CD4-positive, alpha-beta memory T cell (primary cell): ENCODE results near the gene PPIL1. TPM values are rescaled to one million over a fixed set of nuclear protein-coding genes. Genes with fewer than 3 reads are reported as not detected.

Source experiments
- CTCF ChIA-PET: fragments of 350-600 bp; sonication (Branson Sonifier 250); formaldehyde crosslinking; loops from one replicate; lab custom pipeline; 2021; ENCODE audit warnings: inconsistent platforms; ENCODE audit not compliant: partially characterized antibody; lab: Charles Lee
- POLR2A ChIA-PET: fragments of 350-600 bp; sonication (Branson Sonifier 250); formaldehyde crosslinking; loops from one replicate; lab custom pipeline; 2021; ENCODE audit not compliant: partially characterized antibody; lab: Charles Lee
- DNase-seq, 5 donors: peaks; one replicate each; pipeline versions ENCODE4 v3.0.0 to v3.0.0-alpha.2; 2020 to 2022; ENCODE audit warnings: mixed read lengths in 1 of 5
- H3K27ac ChIP-seq: one replicate; pipeline ENCODE4 v1.7.0; 2013; ENCODE audit warnings: low read depth, low read length
- H3K27me3 ChIP-seq: 2 replicates; pipeline ENCODE4 v1.7.0; 2013; ENCODE audit warnings: mild to moderate bottlenecking, low read length, moderate library complexity; ENCODE audit not compliant: insufficient read depth
- H3K36me3 ChIP-seq: 2 replicates; pipeline ENCODE4 v1.7.0; 2013; ENCODE audit warnings: mild to moderate bottlenecking, low read length, moderate library complexity; ENCODE audit not compliant: insufficient read depth
- H3K4me1 ChIP-seq: 2 replicates; pipeline ENCODE4 v1.7.0; 2013; ENCODE audit warnings: mild to moderate bottlenecking, low read length, moderate library complexity; ENCODE audit not compliant: insufficient read depth
- H3K4me3 ChIP-seq, 2 donors: one replicate each; pipeline ENCODE4 v1.7.0; 2013; ENCODE audit warnings: low read length in 2 of 2, mild to moderate bottlenecking in 1 of 2
- H3K9me3 ChIP-seq, 2 donors: one replicate each; pipeline ENCODE4 v1.7.0; 2013; ENCODE audit warnings: low read length in 2 of 2, control low read depth in 1 of 2; ENCODE audit not compliant: control insufficient read depth in 1 of 2
- H3K27ac Mint-ChIP-seq, 7 donors: one replicate each; pipeline ENCODE4 v1.8.0; 2020 to 2021; ENCODE audit warnings: mixed read lengths in 7 of 7, mild to moderate bottlenecking in 6 of 7, inconsistent platforms in 3 of 7, moderate library complexity in 3 of 7
- H3K27me3 Mint-ChIP-seq, 2 donors: one replicate each; pipeline ENCODE4 v1.8.0; 2020 to 2021; ENCODE audit warnings: mixed read lengths in 2 of 2
- H3K36me3 Mint-ChIP-seq, 2 donors: one replicate each; pipeline ENCODE4 v1.8.0; 2020 to 2021; ENCODE audit warnings: mixed read lengths in 2 of 2, inconsistent platforms in 1 of 2, mild to moderate bottlenecking in 1 of 2
- H3K4me1 Mint-ChIP-seq, 4 donors: one replicate each; pipeline ENCODE4 v1.8.0; 2020 to 2021; ENCODE audit warnings: mixed read lengths in 4 of 4, mild to moderate bottlenecking in 1 of 4
- H3K4me3 Mint-ChIP-seq, 8 donors: one replicate each; pipeline ENCODE4 v1.8.0; 2020 to 2021; ENCODE audit warnings: mixed read lengths in 8 of 8, mild to moderate bottlenecking in 7 of 8, moderate library complexity in 6 of 8, inconsistent platforms in 3 of 8
- H3K9me3 Mint-ChIP-seq, 8 donors: one replicate each; pipeline ENCODE4 v1.8.0; 2020 to 2021; ENCODE audit warnings: mixed read lengths in 8 of 8, mild to moderate bottlenecking in 5 of 8, inconsistent platforms in 3 of 8, moderate library complexity in 1 of 8
- intact Hi-C: fragments of 100-400 bp; cut with micrococcal nuclease; formaldehyde crosslinking; loops from one replicate; pipeline ENCODE4 v1.15.1; 2023
- polyA plus RNA-seq, 2 donors: library from polyadenylated mRNA; unstranded; fragments of 300-500 nt; fragmentation: Illumina TruSeq; gene quantifications; one replicate each; pipeline ENCODE4 v1.2.3, GENCODE V29; 2021
- total RNA-seq, 2 experiments: library from RNA; stranded (reverse); gene quantifications; one replicate each; pipeline ENCODE4 v1.2.3, GENCODE V29; 2021

PPIL1 gene
- total and polyA plus RNA-seq, 4 experiments from 2014 or later = 8.4 to 19.7 (median 13.9) TPM

DNA sequence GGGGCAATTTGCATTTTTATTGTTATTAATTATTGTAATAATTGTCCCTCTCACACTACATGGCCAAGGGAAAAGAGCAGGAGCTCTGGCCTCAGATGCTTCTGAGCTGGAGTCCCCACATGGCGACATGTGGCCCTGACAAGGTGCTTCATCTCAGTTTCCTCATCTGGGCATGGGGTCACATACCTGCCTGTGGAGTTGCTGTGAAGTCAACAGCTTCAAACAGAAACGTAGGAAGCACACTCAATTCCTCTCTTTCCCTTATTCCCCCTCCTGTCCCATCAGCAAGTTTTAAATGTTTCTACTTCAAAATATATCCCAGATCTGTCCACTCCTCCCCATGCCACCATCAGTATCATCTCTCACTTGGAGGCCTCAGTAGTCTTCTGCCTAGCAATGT lies 44.0 kb downstream of the PPIL1 start:
- Mint-ChIP-seq H3K9me3 (no peaks in the 10 kb centered on the region), H3K36me3 (no peaks in the 10 kb centered on the region), H3K4me1 (peaks cover 0 to 7% (median 4%) of the 10 kb centered on the region in 4 donors), H3K27me3 (peaks cover 0 to 4% of the 10 kb centered on the region in 2 donors), H3K4me3 (no peak overlapping the region), H3K27ac (no peak overlapping the region)
- H3K4me1 ChIP-seq = no peaks in the 10 kb centered on the region
- H3K27me3 ChIP-seq = no peaks in the 10 kb centered on the region
- ChIA-PET CTCF (interaction anchor here (1.0 kb wide), 1 partner anchor 17 kb away, joined by 3 read pairs; no protein-coding TSS in a partner anchor), POLR2A (no interaction called here)
- H3K9me3 ChIP-seq = no peaks in the 10 kb centered on the region
- intact Hi-C loops = no loop called here
- H3K4me3 ChIP-seq = no peak overlapping the region
- no peak for DNase-seq
- no peak overlapping the region for H3K27ac ChIP-seq
- no peaks in the 10 kb centered on the region for H3K36me3 ChIP-seq

DNA sequence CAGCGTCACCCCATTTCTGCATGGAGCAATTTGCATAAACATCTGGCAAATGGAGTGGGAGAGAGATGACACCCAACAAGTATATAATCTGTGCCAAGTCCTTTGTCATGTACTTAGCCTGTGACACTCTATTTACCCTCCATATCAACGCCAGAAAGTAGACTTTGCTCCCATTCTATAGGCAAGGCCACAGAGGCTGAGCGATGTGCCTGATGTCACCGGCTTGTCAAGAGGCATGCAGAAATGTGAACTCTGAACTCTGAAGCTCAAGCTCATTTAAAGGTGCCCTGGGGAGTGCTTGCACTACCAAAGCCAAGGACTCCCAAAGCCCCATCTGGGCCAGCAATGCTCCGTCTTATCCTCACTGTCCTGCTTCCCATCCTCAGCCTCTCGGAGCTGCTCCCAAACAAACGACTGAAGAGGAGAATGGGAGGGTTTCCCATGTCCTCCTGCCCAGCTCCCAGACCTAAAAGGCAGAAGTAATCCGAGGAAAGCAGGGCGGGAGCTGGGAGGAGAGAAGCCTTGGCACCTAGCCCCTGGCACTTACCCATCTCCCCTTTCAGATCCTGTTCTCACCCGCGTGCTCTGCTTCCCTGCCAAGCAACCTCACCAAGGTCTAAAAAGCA lies 44.6 kb downstream of the PPIL1 start:
- Mint-ChIP-seq H3K27ac (no peak overlapping the region), H3K27me3 (peaks cover 0 to 4% of the 10 kb centered on the region in 2 donors), H3K9me3 (no peaks in the 10 kb centered on the region), H3K4me3 (no peak overlapping the region), H3K36me3 (no peaks in the 10 kb centered on the region), H3K4me1 (peaks cover 0 to 7% (median 4%) of the 10 kb centered on the region in 4 donors)
- Histone ChIP-seq H3K27ac (no peak overlapping the region), H3K9me3 (no peaks in the 10 kb centered on the region), H3K27me3 (no peaks in the 10 kb centered on the region), H3K36me3 (no peaks in the 10 kb centered on the region), H3K4me1 (no peaks in the 10 kb centered on the region), H3K4me3 (no peak overlapping the region)
- DNase-seq = no peak
- ChIA-PET POLR2A (interaction anchor here (0.6 kb wide), 1 partner anchor 106 kb away, joined by 3 read pairs; no protein-coding TSS in a partner anchor), CTCF (interaction anchor here (1.0 kb wide), 1 partner anchor 18 kb away, joined by 3 read pairs; no protein-coding TSS in a partner anchor)
- intact Hi-C loops = no loop called here

DNA sequence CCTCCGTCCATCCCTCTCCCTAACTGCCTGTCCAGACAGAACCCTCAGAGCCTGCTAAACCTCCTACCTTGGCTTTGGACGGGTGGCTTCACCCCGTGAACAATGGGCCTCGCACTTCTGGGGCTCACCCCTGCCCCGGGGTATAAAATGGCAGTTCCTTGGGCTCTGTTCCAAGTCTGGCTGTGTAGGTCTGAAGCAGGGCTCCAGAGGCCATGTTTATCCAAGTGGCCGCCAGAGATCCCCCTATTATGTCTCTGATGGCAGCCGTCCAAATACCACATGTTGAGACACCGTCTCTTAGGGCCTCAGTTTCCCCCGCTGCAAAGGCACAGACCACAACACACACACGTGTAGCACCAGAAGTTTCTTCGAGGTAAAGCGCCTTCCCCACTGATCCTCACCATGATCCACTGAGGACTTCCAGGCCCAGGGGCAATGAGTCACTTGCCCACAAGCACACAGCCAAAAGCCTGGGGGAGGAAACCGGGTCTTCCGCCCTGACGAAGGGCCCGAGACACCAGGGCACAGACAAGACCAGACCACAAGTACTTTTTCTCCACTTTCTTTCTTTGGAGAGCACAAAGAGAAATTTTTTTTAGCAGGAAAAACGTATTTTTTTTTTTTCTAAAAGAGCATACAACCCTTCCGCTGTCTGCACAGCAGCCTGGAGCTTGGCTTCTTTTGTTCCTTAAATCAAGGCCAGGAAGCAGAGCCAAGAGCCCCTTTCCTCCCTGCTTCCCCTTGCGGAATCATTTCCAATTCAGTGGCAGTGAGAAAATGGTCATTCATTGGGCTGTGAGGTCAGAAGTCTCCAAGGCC lies 47.1 kb downstream of the PPIL1 start:
- Mint-ChIP-seq H3K36me3 (no peaks in the 10 kb centered on the region), H3K4me3 (peak overlapping the region in 1 of 8 donors; percentile 34), H3K4me1 (peaks cover 0 to 7% (median 4%) of the 10 kb centered on the region in 4 donors), H3K27ac (peak overlapping the region in 1 of 7 donors; percentile 17), H3K27me3 (peaks cover 0 to 4% of the 10 kb centered on the region in 2 donors), H3K9me3 (no peaks in the 10 kb centered on the region)
- Histone ChIP-seq H3K36me3 (no peaks in the 10 kb centered on the region), H3K27ac (no peak overlapping the region), H3K27me3 (no peaks in the 10 kb centered on the region), H3K4me3 (no peak overlapping the region), H3K9me3 (no peaks in the 10 kb centered on the region), H3K4me1 (no peaks in the 10 kb centered on the region)
- DNase-seq = no peak
- ChIA-PET POLR2A (no interaction called here), CTCF (no interaction called here)
- intact Hi-C loops = no loop called here

DNA sequence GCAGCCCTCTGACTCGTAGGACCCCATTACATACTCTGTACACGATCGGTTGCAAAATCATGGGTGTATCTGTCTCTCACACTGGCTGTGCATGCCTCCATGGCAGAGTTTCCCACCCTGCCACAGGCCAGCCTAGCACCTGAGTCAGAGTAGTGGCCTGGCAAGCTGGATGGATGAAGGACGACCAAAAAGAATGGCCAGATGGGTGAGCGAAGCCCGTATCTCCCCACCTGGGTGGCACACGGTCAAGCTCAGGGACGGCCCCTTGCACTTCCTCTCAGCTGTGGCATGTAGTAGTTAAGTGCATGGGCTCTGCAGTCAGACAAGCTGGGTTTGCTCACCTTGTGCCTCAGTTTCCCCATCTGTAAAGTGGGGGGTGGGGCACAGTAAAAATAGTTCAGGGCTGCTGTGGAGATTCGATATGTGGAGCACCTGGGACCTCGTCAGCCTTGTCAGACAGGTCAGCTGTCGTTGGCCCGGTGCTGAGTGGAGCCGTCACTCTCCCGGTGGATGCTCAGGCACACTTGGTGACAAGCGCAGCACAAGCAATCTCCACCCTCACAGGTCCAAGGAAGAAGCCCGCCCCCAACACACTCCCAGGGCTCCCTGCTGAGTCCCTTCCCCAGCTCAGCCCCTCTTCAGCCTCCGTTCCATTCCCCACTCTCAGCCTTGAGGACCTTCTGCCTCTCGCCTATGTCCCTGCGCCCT lies 47.9 kb downstream of the PPIL1 start:
- DNase-seq = no peak
- H3K9me3 Mint-ChIP-seq = no peaks in the 10 kb centered on the region
- peaks cover 0 to 7% (median 4%) of the 10 kb centered on the region in 4 donors for H3K4me1 Mint-ChIP-seq
- Histone ChIP-seq H3K36me3 (no peaks in the 10 kb centered on the region), H3K4me1 (no peaks in the 10 kb centered on the region), H3K9me3 (no peaks in the 10 kb centered on the region), H3K27ac (no peak overlapping the region), H3K27me3 (no peaks in the 10 kb centered on the region), H3K4me3 (no peak overlapping the region)
- H3K36me3 Mint-ChIP-seq = no peaks in the 10 kb centered on the region
- intact Hi-C loops = no loop called here
- POLR2A ChIA-PET = no interaction called here
- CTCF ChIA-PET = no interaction called here
- H3K4me3 Mint-ChIP-seq = no peak overlapping the region
- peak overlapping the region in 2 of 7 donors; percentile 17 to 80 for H3K27ac Mint-ChIP-seq
- peaks cover 0 to 4% of the 10 kb centered on the region in 2 donors for H3K27me3 Mint-ChIP-seq

DNA sequence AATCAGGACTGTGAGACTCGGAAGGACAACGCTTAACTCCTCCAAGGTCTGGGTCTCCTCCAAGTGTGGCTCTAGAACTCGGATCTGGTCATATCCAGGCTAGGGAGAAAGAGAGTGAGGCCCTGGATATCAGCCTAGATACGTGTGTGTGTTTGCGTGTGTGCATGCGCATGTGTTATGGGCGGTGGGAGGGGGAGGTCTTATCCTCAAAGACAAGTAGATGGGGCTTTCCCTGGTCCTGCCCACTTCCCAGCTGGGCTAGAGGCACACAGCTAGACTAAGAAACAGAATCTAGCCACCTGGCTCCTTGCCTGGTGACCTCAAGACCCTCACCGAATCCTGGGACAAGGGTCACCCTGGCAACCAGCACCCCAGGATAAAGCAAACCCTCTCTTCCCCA lies 48.6 kb downstream of the PPIL1 start:
- peak overlapping the region in 1 of 7 donors; percentile 80 for H3K27ac Mint-ChIP-seq
- H3K36me3 Mint-ChIP-seq = no peaks in the 10 kb centered on the region
- no peak overlapping the region for H3K4me3 ChIP-seq
- H3K27me3 Mint-ChIP-seq = peaks cover under 1 to 4% of the 10 kb centered on the region in 2 donors
- ChIA-PET CTCF (no interaction called here), POLR2A (no interaction called here)
- no peak for DNase-seq
- no peaks in the 10 kb centered on the region for H3K9me3 Mint-ChIP-seq
- H3K27ac ChIP-seq = no peak overlapping the region
- no peak overlapping the region for H3K4me3 Mint-ChIP-seq
- intact Hi-C loops = no loop called here
- H3K9me3 ChIP-seq = no peaks in the 10 kb centered on the region
- H3K36me3 ChIP-seq = no peaks in the 10 kb centered on the region
- H3K4me1 Mint-ChIP-seq = peaks cover 0 to 7% (median 4%) of the 10 kb centered on the region in 4 donors
- no peaks in the 10 kb centered on the region for H3K4me1 ChIP-seq
- H3K27me3 ChIP-seq = no peaks in the 10 kb centered on the region

DNA sequence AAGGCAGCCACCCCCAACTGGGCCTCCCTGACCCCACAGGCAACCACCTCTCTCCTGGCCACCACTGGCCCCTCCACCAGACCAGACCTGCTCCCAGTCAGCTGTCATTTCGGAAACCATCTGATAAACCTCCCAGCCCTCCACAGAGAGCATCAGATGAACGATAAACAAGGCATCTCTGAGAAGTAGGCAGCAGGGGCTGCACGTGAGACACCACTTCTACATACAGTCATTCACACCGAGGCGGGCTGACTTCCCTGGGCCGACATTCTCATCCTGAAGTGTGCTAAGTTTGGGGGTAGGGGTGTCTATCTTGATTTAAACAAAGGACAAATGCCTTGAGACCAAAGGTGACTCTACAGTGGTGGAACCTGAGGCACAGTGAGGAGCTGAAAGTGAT lies 49.2 kb downstream of the PPIL1 start:
- peaks cover 0 to 7% (median 4%) of the 10 kb centered on the region in 4 donors for H3K4me1 Mint-ChIP-seq
- no peaks in the 10 kb centered on the region for H3K9me3 Mint-ChIP-seq
- H3K4me3 ChIP-seq = no peak overlapping the region
- intact Hi-C loops = no loop called here
- CTCF ChIA-PET = interaction anchor here (1.1 kb wide), 1 partner anchor 24 kb away, joined by 3 read pairs; no protein-coding TSS in a partner anchor
- H3K36me3 Mint-ChIP-seq = no peaks in the 10 kb centered on the region
- POLR2A ChIA-PET = no interaction called here
- H3K4me1 ChIP-seq = no peaks in the 10 kb centered on the region
- no peak overlapping the region for H3K4me3 Mint-ChIP-seq
- H3K36me3 ChIP-seq = no peaks in the 10 kb centered on the region
- peak overlapping the region in 2 of 7 donors; percentile 29 to 43 for H3K27ac Mint-ChIP-seq
- H3K27ac ChIP-seq = no peak overlapping the region
- H3K27me3 Mint-ChIP-seq = peaks cover 2 to 4% of the 10 kb centered on the region in 2 donors
- no peak for DNase-seq
- H3K27me3 ChIP-seq = no peaks in the 10 kb centered on the region
- H3K9me3 ChIP-seq = no peaks in the 10 kb centered on the region

DNA sequence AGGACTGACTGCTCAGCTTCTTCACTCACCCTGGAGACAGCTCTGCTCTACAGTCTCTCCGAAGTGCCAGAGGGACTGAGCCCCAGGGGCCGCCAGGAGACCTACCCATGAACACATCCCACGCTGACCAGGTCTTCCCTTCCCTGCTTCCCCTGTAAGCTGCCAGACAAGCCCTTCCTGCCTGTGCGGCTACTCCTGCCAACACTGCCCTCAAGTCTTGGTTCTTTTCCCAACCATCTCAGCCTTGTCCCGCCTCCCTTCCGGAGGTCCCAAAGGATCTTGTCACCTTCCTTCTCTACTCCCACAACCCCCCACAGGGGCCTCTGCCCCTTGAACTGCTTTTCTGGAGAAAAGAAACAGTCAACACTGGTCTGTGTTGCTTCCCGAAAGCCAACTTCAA lies 50.4 kb downstream of the PPIL1 start:
- Histone ChIP-seq H3K9me3 (no peaks in the 10 kb centered on the region), H3K27me3 (no peaks in the 10 kb centered on the region), H3K27ac (no peak overlapping the region), H3K4me1 (no peaks in the 10 kb centered on the region), H3K4me3 (no peak overlapping the region), H3K36me3 (no peaks in the 10 kb centered on the region)
- peak overlapping the region in 1 of 7 donors; percentile 73 for H3K27ac Mint-ChIP-seq
- no peaks in the 10 kb centered on the region for H3K9me3 Mint-ChIP-seq
- no peak overlapping the region for H3K4me3 Mint-ChIP-seq
- ChIA-PET CTCF (no interaction called here), POLR2A (no interaction called here)
- H3K36me3 Mint-ChIP-seq = no peaks in the 10 kb centered on the region
- H3K4me1 Mint-ChIP-seq = peaks cover 0 to 7% (median 4%) of the 10 kb centered on the region in 4 donors
- intact Hi-C loops = no loop called here
- DNase-seq = no peak
- H3K27me3 Mint-ChIP-seq = peaks cover 2 to 4% of the 10 kb centered on the region in 2 donors
